ENCODE data around the gene DNMT3B. TPM values are rescaled to one million over a fixed set of nuclear protein-coding genes. Genes with fewer than 3 reads are reported as not detected.
A peak's percentile ranks its signal among the peaks of the same experiment; 100 is the strongest.

Gene DNMT3B
- total and polyA plus RNA-seq, 2 experiments from 2014 or later = 711 to 2,222 TPM

- peak overlapping the region; percentile 95 for H3K27ac Mint-ChIP-seq
- Histone ChIP-seq H3K4me2 (0 out of 2 replicates have a peak overlapping the region, but pooled peaks have one; percentile 13), H2AFZ (no peak overlapping the region), H3K9me2 (ENCODE audit: insufficient read depth) (no peaks in the 10 kb centered on the region), H3K79me2 (replicated peaks; ENCODE audit: insufficient read depth) (peaks cover 100% of the 10 kb centered on the region), H3K4me3 (peak overlapping the region; percentile 21; the same call in 1 of the 2 replicates), H3K27ac (ENCODE audit: low read depth) (peak overlapping the region; percentile 88), H3F3A (replicated peaks; ENCODE audit: low read depth) (peaks cover 99% of the 10 kb centered on the region), H3K4me1 (ENCODE audit: insufficient read depth) (peaks cover 81% of the 10 kb centered on the region), H3K36me3 (ENCODE audit: insufficient read depth) (peaks cover 98% of the 10 kb centered on the region), H3K27me3 (ENCODE audit: insufficient read depth) (no peaks in the 10 kb centered on the region), H4K20me1 (replicated peaks; ENCODE audit: insufficient read depth) (peaks cover 99% of the 10 kb centered on the region)
- ATAC-seq (peak; percentile 1; the same call in 2 of the 3 replicates), DNase-seq (ENCODE audit: low spot score) (no peak)
- H3K9me3 Mint-ChIP-seq = no peaks in the 10 kb centered on the region
- peaks cover 67% of the 10 kb centered on the region for H3K4me1 Mint-ChIP-seq
- no peak overlapping the region for H3K4me3 Mint-ChIP-seq
- peaks cover 100% of the 10 kb centered on the region for H3K36me3 Mint-ChIP-seq (ENCODE audit: low read depth)
- TF ChIP-seq ZNF114 (CRISPR knock-in tag; IDR thresholded peaks at IDR 0.05) = no peak
- peak; percentile 28; the same call in 1 of the 2 replicates for TF ChIP-seq POLR2AphosphoS5 (IDR thresholded peaks at IDR 0.05; ENCODE audit: low read depth)
- no peak for TF ChIP-seq STAT1 (IDR thresholded peaks at IDR 0.05; ENCODE audit: unreplicated experiment)
- no peak for TF ChIP-seq CTCF (conservative IDR thresholded peaks at IDR 0.05; ENCODE audit: low read depth in 2 of 2)
- H3K27me3 Mint-ChIP-seq (ENCODE audit: insufficient read depth, low read depth, poor library complexity) = peaks cover 44% of the 10 kb centered on the region
These were observed 18.1 kb downstream of the DNMT3B start for GRCh38 chr20:32780278-32780677.

- Histone ChIP-seq H3K27me3 (ENCODE audit: insufficient read depth) (no peaks in the 10 kb centered on the region), H3K36me3 (ENCODE audit: insufficient read depth) (peaks cover 98% of the 10 kb centered on the region), H3K79me2 (replicated peaks; ENCODE audit: insufficient read depth) (peaks cover 100% of the 10 kb centered on the region), H3F3A (replicated peaks; ENCODE audit: low read depth) (peaks cover 99% of the 10 kb centered on the region), H3K27ac (ENCODE audit: low read depth) (peak overlapping the region; percentile 88), H4K20me1 (replicated peaks; ENCODE audit: insufficient read depth) (peaks cover 99% of the 10 kb centered on the region), H3K4me3 (peak overlapping the region; percentile 21; the same call in 1 of the 2 replicates), H2AFZ (no peak overlapping the region), H3K9me2 (ENCODE audit: insufficient read depth) (no peaks in the 10 kb centered on the region), H3K4me1 (ENCODE audit: insufficient read depth) (peaks cover 81% of the 10 kb centered on the region), H3K4me2 (0 out of 2 replicates have a peak overlapping the region, but pooled peaks have one; percentile 13)
- peak overlapping the region; percentile 95 for H3K27ac Mint-ChIP-seq
- TF ChIP-seq POLR2AphosphoS5 (IDR thresholded peaks at IDR 0.05; ENCODE audit: low read depth) = 0 out of 2 replicates have a peak, but pooled peaks have one; percentile 5
- 0 out of 2 replicates have a peak, but pooled peaks have one; percentile 8 for TF ChIP-seq NANOG (IDR thresholded peaks at IDR 0.05; ENCODE audit: borderline replicate concordance)
- TF ChIP-seq EZH2 (IDR thresholded peaks at IDR 0.05; ENCODE audit: low read depth, unreplicated experiment) = no peak
- peak; percentile 68; the same call in 1 of the 2 replicates for TF ChIP-seq ZNF462 (CRISPR knock-in tag; IDR thresholded peaks at IDR 0.05)
- H3K4me3 Mint-ChIP-seq = peak overlapping the region; percentile 25; the same call in 2 of the 3 replicates
- peaks cover 46% of the 10 kb centered on the region for H3K27me3 Mint-ChIP-seq (ENCODE audit: insufficient read depth, low read depth, poor library complexity)
- peak; percentile 54 for DNase-seq (ENCODE audit: low spot score)
- ATAC-seq = peak; percentile 46
- H3K9me3 Mint-ChIP-seq = no peaks in the 10 kb centered on the region
- H3K4me1 Mint-ChIP-seq = peaks cover 61% of the 10 kb centered on the region
- H3K36me3 Mint-ChIP-seq (ENCODE audit: low read depth) = peaks cover 100% of the 10 kb centered on the region
These were observed 18.8 kb downstream of the DNMT3B start for GRCh38 chr20:32780749-32781655.

Measured in GM23338 (cell line).